Measurements from ENCODE around the gene KCP.
A peak's percentile ranks its signal among the peaks of the same experiment; 100 is the strongest.

Gene KCP

GRCh38 chr7:128937647-128938543, 27.4 kb upstream of the KCP start, which contains the start of gene IRF5:
TSS of gene IRF5 (plus strand) at chr7:128937927. CDS start at chr7:128942082, 4,155 bp downstream.
- H3K4me3 ChIP-seq (ENCODE audit: low read length, poor library complexity, severe bottlenecking) = peak within 1 kb of the TSS; percentile 86
- H3K9me2 ChIP-seq (replicated peaks; ENCODE audit: low read depth, low read length) = no peaks in the 10 kb centered on the region
- H3F3A ChIP-seq (ENCODE audit: low read depth) = peaks cover 7% of the 10 kb centered on the region; the same call in 1 of the 2 replicates
- peak within 1 kb of the TSS; percentile 97 for H3K9ac ChIP-seq (ENCODE audit: low read depth, low read length, poor library complexity, severe bottlenecking)
- H3K36me3 ChIP-seq (ENCODE audit: insufficient read depth, low read length) = no peaks in the 10 kb centered on the region
- H3K4me1 ChIP-seq (ENCODE audit: insufficient read depth, low read length, poor library complexity, severe bottlenecking) = peaks cover 45% of the 10 kb centered on the region
- H3K27me3 ChIP-seq (ENCODE audit: insufficient read depth, low read length, poor library complexity, severe bottlenecking) = peaks cover 6% of the 10 kb centered on the region
- H3K79me2 ChIP-seq (ENCODE audit: insufficient read depth, low read length) = peaks cover 60% of the 10 kb centered on the region
- H3K4me2 ChIP-seq (ENCODE audit: low read depth, low read length, poor library complexity, severe bottlenecking) = peak within 1 kb of the TSS; percentile 97
- no peak for TF ChIP-seq CTCF (conservative IDR thresholded peaks at IDR 0.05; ENCODE audit: low read length)
- TF ChIP-seq EZH2phosphoT487 (IDR thresholded peaks at IDR 0.05; ENCODE audit: borderline replicate concordance) = no peak
- H4K20me1 ChIP-seq (ENCODE audit: insufficient read depth, low read length, poor library complexity, severe bottlenecking) = no peaks in the 10 kb centered on the region
- H3K9me3 ChIP-seq (ENCODE audit: insufficient read depth, low read depth, low read length) = no peaks in the 10 kb centered on the region
- H2AFZ ChIP-seq (ENCODE audit: low read length) = peak within 1 kb of the TSS; percentile 74; the same call in 1 of the 2 replicates

GRCh38 chr7:128937271-128937646, 26.8 kb upstream of the KCP start:
- Histone ChIP-seq H3K36me3 (ENCODE audit: insufficient read depth, low read length) (no peaks in the 10 kb centered on the region), H3K27me3 (ENCODE audit: insufficient read depth, low read length, poor library complexity, severe bottlenecking) (peaks cover 6% of the 10 kb centered on the region), H3F3A (ENCODE audit: low read depth) (peaks cover 7% of the 10 kb centered on the region; the same call in 1 of the 2 replicates), H3K79me2 (ENCODE audit: insufficient read depth, low read length) (peaks cover 60% of the 10 kb centered on the region), H4K20me1 (ENCODE audit: insufficient read depth, low read length, poor library complexity, severe bottlenecking) (no peaks in the 10 kb centered on the region), H3K9ac (ENCODE audit: low read depth, low read length, poor library complexity, severe bottlenecking) (peak overlapping the region; percentile 97), H3K4me3 (ENCODE audit: low read length, poor library complexity, severe bottlenecking) (peak overlapping the region; percentile 86), H3K9me3 (ENCODE audit: insufficient read depth, low read depth, low read length) (no peaks in the 10 kb centered on the region), H3K4me1 (ENCODE audit: insufficient read depth, low read length, poor library complexity, severe bottlenecking) (peaks cover 47% of the 10 kb centered on the region), H3K4me2 (ENCODE audit: low read depth, low read length, poor library complexity, severe bottlenecking) (peak overlapping the region; percentile 97), H2AFZ (ENCODE audit: low read length) (peak overlapping the region; percentile 74; the same call in 1 of the 2 replicates), H3K9me2 (replicated peaks; ENCODE audit: low read depth, low read length) (no peaks in the 10 kb centered on the region)
- no peak for TF ChIP-seq CTCF (conservative IDR thresholded peaks at IDR 0.05; ENCODE audit: low read length)

GRCh38 chr7:128936798-128937197, 26.3 kb upstream of the KCP start:
- no peaks in the 10 kb centered on the region for H3K9me3 ChIP-seq (ENCODE audit: insufficient read depth, low read depth, low read length)
- peaks cover 7% of the 10 kb centered on the region; the same call in 1 of the 2 replicates for H3F3A ChIP-seq (ENCODE audit: low read depth)
- peaks cover 60% of the 10 kb centered on the region for H3K79me2 ChIP-seq (ENCODE audit: insufficient read depth, low read length)
- TF ChIP-seq CTCF (conservative IDR thresholded peaks at IDR 0.05; ENCODE audit: low read length) = no peak
- no peak for TF ChIP-seq EZH2phosphoT487 (IDR thresholded peaks at IDR 0.05; ENCODE audit: borderline replicate concordance)
- peak overlapping the region; percentile 97 for H3K4me2 ChIP-seq (ENCODE audit: low read depth, low read length, poor library complexity, severe bottlenecking)
- no peaks in the 10 kb centered on the region for H4K20me1 ChIP-seq (ENCODE audit: insufficient read depth, low read length, poor library complexity, severe bottlenecking)
- peak overlapping the region; percentile 97 for H3K9ac ChIP-seq (ENCODE audit: low read depth, low read length, poor library complexity, severe bottlenecking)
- peaks cover 6% of the 10 kb centered on the region for H3K27me3 ChIP-seq (ENCODE audit: insufficient read depth, low read length, poor library complexity, severe bottlenecking)
- H3K4me1 ChIP-seq (ENCODE audit: insufficient read depth, low read length, poor library complexity, severe bottlenecking) = peaks cover 47% of the 10 kb centered on the region
- no peaks in the 10 kb centered on the region for H3K9me2 ChIP-seq (replicated peaks; ENCODE audit: low read depth, low read length)
- no peak overlapping the region for H2AFZ ChIP-seq (ENCODE audit: low read length)
- H3K36me3 ChIP-seq (ENCODE audit: insufficient read depth, low read length) = no peaks in the 10 kb centered on the region
- H3K4me3 ChIP-seq (ENCODE audit: low read length, poor library complexity, severe bottlenecking) = peak overlapping the region; percentile 86
